GM20000 (cell line): ENCODE measurements around the gene CD47.

Experiments
- DNase-seq: peaks from one replicate; pipeline ENCODE4 v3.0.0; 2012; ENCODE audit warnings: low spot score
- CTCF ChIP-seq: IDR thresholded peaks from 2 replicates; pipeline ENCODE4 v1.5.1; 2012; ENCODE audit warnings: mild to moderate bottlenecking, control low read depth; ENCODE audit errors: extremely low read depth, missing control alignments

CD47 gene

GRCh38 chr3:108097322-108098002, 6.6 kb upstream of the CD47 start:
- DNase-seq = no peak
- no peak for TF ChIP-seq CTCF

- TF ChIP-seq CTCF = no peak
- DNase-seq = no peak
Measured at GRCh38 chr3:108096532-108097321, 5.9 kb upstream of the CD47 start.

- no peak for DNase-seq
- TF ChIP-seq CTCF = no peak
Measured at GRCh38 chr3:108093616-108094015, 2.8 kb upstream of the CD47 start.

GRCh38 chr3:108093021-108093420, 2.2 kb upstream of the CD47 start:
- TF ChIP-seq CTCF = no peak
- no peak for DNase-seq

- TF ChIP-seq CTCF = no peak
- no peak for DNase-seq
Measured at GRCh38 chr3:108092501-108092900, 1.7 kb upstream of the CD47 start.

GRCh38 chr3:108091498-108092250, 843 bp upstream of the CD47 start:
- no peak for TF ChIP-seq CTCF
- DNase-seq = no peak
